GM19468 (cell line): ENCODE measurements around the gene ZC3H6.
"Not testable (repeated sequence)": the region's sequence is repeated elsewhere in the genome, so short reads cannot be mapped to it uniquely, and the experiment has no call there.

Experiments
- ATAC-seq: cut with Tn5 transposase; IDR thresholded peaks from one replicate; pipeline ENCODE4 v1.9.1; 2021; ENCODE audit warnings: mild to moderate bottlenecking, moderate library complexity, moderate number of reproducible peaks; ENCODE audit not compliant: unreplicated experiment; ENCODE audit errors: extremely low read depth

ZC3H6 gene

GRCh38 chr2:112275887-112276773 is 733 bp downstream of the ZC3H6 start:
- no peak for ATAC-seq

GRCh38 chr2:112276954-112277353 is 1.6 kb downstream of the ZC3H6 start:
- ATAC-seq = no peak

- no peak for ATAC-seq
These were observed 2.3 kb downstream of the ZC3H6 start for GRCh38 chr2:112277596-112278220.

- not testable (repeated sequence) for ATAC-seq
These were observed 6.7 kb downstream of the ZC3H6 start for GRCh38 chr2:112282066-112282465.

- ATAC-seq = not testable (repeated sequence)
These were observed 8.1 kb downstream of the ZC3H6 start for GRCh38 chr2:112283535-112283934.

GRCh38 chr2:112290088-112290487 is 14.7 kb downstream of the ZC3H6 start:
- no peak for ATAC-seq

- ATAC-seq = no peak
These were observed 15.3 kb downstream of the ZC3H6 start for GRCh38 chr2:112290648-112291047.

- no peak for ATAC-seq
These were observed 18.4 kb downstream of the ZC3H6 start for GRCh38 chr2:112293636-112294401.

- no peak for ATAC-seq
These were observed 20.1 kb downstream of the ZC3H6 start for GRCh38 chr2:112295407-112296078.

- no peak for ATAC-seq
These were observed 21.0 kb downstream of the ZC3H6 start for GRCh38 chr2:112296407-112296806.

- no peak for ATAC-seq
These were observed 25.8 kb downstream of the ZC3H6 start for GRCh38 chr2:112301171-112301584.

GRCh38 chr2:112301973-112302372 is 26.6 kb downstream of the ZC3H6 start:
- ATAC-seq = no peak

GRCh38 chr2:112304298-112304941 is 29.0 kb downstream of the ZC3H6 start:
- no peak for ATAC-seq

GRCh38 chr2:112305132-112305531 is 29.7 kb downstream of the ZC3H6 start:
- ATAC-seq = no peak

- ATAC-seq = no peak
These were observed 35.5 kb downstream of the ZC3H6 start for GRCh38 chr2:112310906-112311305.

- ATAC-seq = no peak
These were observed 36.5 kb downstream of the ZC3H6 start for GRCh38 chr2:112311932-112312331.

GRCh38 chr2:112312821-112313220 is 37.4 kb downstream of the ZC3H6 start:
- ATAC-seq = no peak

- no peak for ATAC-seq
These were observed 39.5 kb downstream of the ZC3H6 start for GRCh38 chr2:112314856-112315255.

GRCh38 chr2:112317303-112318158 is 42.1 kb downstream of the ZC3H6 start:
- no peak for ATAC-seq
